HepG2 (cell line): ENCODE results near the gene OLFM1. TPM values are rescaled to one million over a fixed set of nuclear protein-coding genes. Genes with fewer than 3 reads are reported as not detected.

Experiments
- CREB3 ChIP-seq: sonication (generic); formaldehyde crosslinking; IDR thresholded peaks from 2 replicates; pipeline ENCODE4 v1.5.0; 2020; ENCODE audit warnings: missing genetic modification reagents
- ELF1 ChIP-seq: sonication (generic); formaldehyde crosslinking; IDR thresholded peaks from 2 replicates; pipeline ENCODE4 v1.4.0; 2020; ENCODE audit warnings: missing genetic modification reagents
- HOXA5 ChIP-seq: sonication (generic); formaldehyde crosslinking; IDR thresholded peaks from 2 replicates; pipeline ENCODE4 v1.4.0; 2020; ENCODE audit warnings: missing genetic modification reagents
- MIER2 ChIP-seq: IDR thresholded peaks from 2 replicates; pipeline ENCODE4 v1.6.1; 2016; ENCODE audit warnings: missing biosample characterization, missing genetic modification reagents
- NCOA1 ChIP-seq: sonication (generic); formaldehyde crosslinking; IDR thresholded peaks from 2 replicates; pipeline ENCODE4 v1.9.0; 2021; ENCODE audit warnings: missing genetic modification reagents
- NR3C1 ChIP-seq: sonication (generic); formaldehyde crosslinking; IDR thresholded peaks from 2 replicates; pipeline ENCODE4 v1.4.0; 2020; ENCODE audit warnings: missing genetic modification reagents
- PBX3 ChIP-seq: sonication (generic); formaldehyde crosslinking; IDR thresholded peaks from 2 replicates; pipeline ENCODE4 v1.8.1; 2023; ENCODE audit warnings: missing genetic modification reagents, inconsistent platforms, borderline replicate concordance
- PITX1 ChIP-seq: sonication (generic); formaldehyde crosslinking; IDR thresholded peaks from 2 replicates; pipeline ENCODE4 v1.5.1; 2020; ENCODE audit warnings: mild to moderate bottlenecking, missing genetic modification reagents
- PRPF4 ChIP-seq: fragments of 200-400 bp; formaldehyde crosslinking; IDR thresholded peaks from 2 replicates; pipeline ENCODE4 v1.6.1; 2016; ENCODE audit warnings: low read length, low read depth; ENCODE audit not compliant: poor library complexity, severe bottlenecking
- TBX2 ChIP-seq: sonication (generic); formaldehyde crosslinking; IDR thresholded peaks from 2 replicates; pipeline ENCODE4 v1.5.0; 2020; ENCODE audit warnings: missing genetic modification reagents, mild to moderate bottlenecking, borderline replicate concordance
- TBX3 ChIP-seq: fragments of 450-650 bp; IDR thresholded peaks from 2 replicates; pipeline ENCODE4 v1.6.1; 2017; ENCODE audit warnings: antibody characterized with exemption, mild to moderate bottlenecking, inconsistent platforms, borderline replicate concordance
- ZNF101 ChIP-seq: sonication (generic); formaldehyde crosslinking; IDR thresholded peaks from 2 replicates; pipeline ENCODE4 v1.4.0; 2020; ENCODE audit warnings: mild to moderate bottlenecking, low read depth, missing genetic modification reagents, borderline replicate concordance
- ZNF138 ChIP-seq: sonication (generic); formaldehyde crosslinking; IDR thresholded peaks from 2 replicates; pipeline ENCODE4 v1.5.0; 2020; ENCODE audit warnings: mild to moderate bottlenecking, low read depth, missing genetic modification reagents
- ZNF256 ChIP-seq: sonication (generic); formaldehyde crosslinking; conservative IDR thresholded peaks from 2 replicates; pipeline ENCODE4 v1.4.0; 2020; ENCODE audit warnings: missing genetic modification reagents
- ZNF503 ChIP-seq: sonication (generic); formaldehyde crosslinking; IDR thresholded peaks from 2 replicates; pipeline ENCODE4 v1.4.0; 2020; ENCODE audit warnings: missing genetic modification reagents
- ZNF510 ChIP-seq: sonication (generic); formaldehyde crosslinking; IDR thresholded peaks from 2 replicates; pipeline ENCODE4 v1.4.0; 2020; ENCODE audit warnings: low read depth, mild to moderate bottlenecking, missing genetic modification reagents
- ZNF850 ChIP-seq: sonication (generic); formaldehyde crosslinking; conservative IDR thresholded peaks from 2 replicates; pipeline ENCODE4 v1.9.0; 2021; ENCODE audit warnings: mild to moderate bottlenecking, missing genetic modification reagents
- ZSCAN20 ChIP-seq: sonication (generic); formaldehyde crosslinking; IDR thresholded peaks from 2 replicates; pipeline ENCODE4 v1.4.0; 2020; ENCODE audit warnings: missing genetic modification reagents, mild to moderate bottlenecking, borderline replicate concordance
- polyA plus RNA-seq, 8 experiments: library from polyadenylated mRNA; depleted of rRNA in 3 of 8; stranded (reverse) in 7 of 8; unstranded in 1 of 8; fragments of >200 nt; fragmentation: Illumina TruSeq in 4 of 8; extraction: Trizol in 4 of 8; gene quantifications; 2 replicates each; pipeline versions ENCODE4 v1.2.1 to v1.2.3, GENCODE V29; 2011 to 2016; ENCODE audit warnings: low read depth in 4 of 8, missing spikeins in 1 of 8, mixed read lengths in 1 of 8; ENCODE audit not compliant: insufficient read depth in 1 of 8
- total RNA-seq, 5 experiments: library from RNA; depleted of rRNA; stranded (reverse); fragments of >200 nt; fragmentation: Illumina TruSeq; extraction: Trizol; gene quantifications; 2 replicates each; pipeline ENCODE4 v1.2.3, GENCODE V29; 2016; ENCODE audit warnings: low read depth in 1 of 5
- TF ChIP-seq, protein P1 (sequence below): sonication (generic); formaldehyde crosslinking; IDR thresholded peaks from 2 replicates; pipeline ENCODE4 v1.4.0; 2020; ENCODE audit warnings: missing genetic modification reagents

OLFM1 gene
- total and polyA plus RNA-seq, 2 of the 13 experiments (the other 11 are each of a cell fraction or from before 2014, with no cell fraction given) = not detected

DNA sequence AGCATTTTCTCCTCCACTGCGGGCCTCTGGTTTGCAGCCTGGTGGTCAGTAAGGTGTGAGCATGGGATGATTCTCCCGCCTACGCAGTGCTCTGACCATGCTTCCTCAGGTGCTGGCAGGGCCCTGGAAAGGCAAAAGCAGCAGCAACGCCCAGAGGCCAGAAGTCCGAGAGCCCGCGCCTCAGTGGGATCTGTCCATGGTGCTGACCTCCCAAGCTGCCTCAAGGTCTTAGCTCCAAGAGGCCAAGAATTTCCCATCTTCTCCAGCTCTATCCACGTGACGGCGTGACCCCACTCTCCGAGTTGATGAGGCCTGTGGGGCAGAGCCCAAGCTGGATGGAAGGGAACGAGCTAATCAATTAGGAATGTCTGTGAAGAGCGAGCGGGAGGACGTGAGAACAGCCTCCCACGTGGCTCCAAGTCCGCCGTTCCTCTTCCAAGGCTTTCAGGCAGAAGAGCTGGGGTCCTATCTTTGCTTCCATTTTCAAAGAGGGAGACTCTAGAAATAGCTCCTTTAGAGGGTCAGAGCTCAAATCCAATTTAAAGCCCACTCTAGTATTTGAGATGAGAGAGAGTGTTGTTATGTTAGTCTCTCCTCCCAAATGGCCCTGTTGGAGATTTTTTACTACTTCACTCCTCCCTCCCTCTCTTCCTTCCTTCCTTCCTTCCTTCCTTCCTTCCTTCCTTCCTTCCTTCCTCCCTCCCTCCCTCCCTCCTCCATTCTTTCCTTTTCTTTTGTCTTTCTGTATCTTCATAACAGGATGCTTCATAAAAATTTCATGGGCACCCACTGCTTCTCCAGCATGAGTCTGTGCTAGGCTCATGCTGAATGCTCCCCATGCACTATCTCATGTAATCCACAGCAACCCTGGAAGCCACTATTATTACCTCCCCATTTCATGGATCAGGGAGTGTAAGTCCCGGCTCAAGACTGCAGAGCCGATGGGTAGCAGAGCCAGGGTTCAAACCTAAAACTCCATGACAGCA, 69.3 kb downstream of the OLFM1 start (continued):
- TF ChIP-seq CREB3 (CRISPR knock-in tag) (0 out of 2 replicates have a peak, but pooled peaks have one; percentile 43), ELF1 (no peak), NCOA1 (CRISPR knock-in tag) (no peak), PBX3 (CRISPR knock-in tag) (no peak), ZNF503 (CRISPR knock-in tag) (no peak), ZNF510 (CRISPR knock-in tag) (no peak), PRPF4 (no peak), ZNF256 (CRISPR knock-in tag) (0 out of 2 replicates have a peak, but pooled peaks have one; percentile 47), TBX3 (no peak), MIER2 (peak; percentile 97), ZNF138 (CRISPR knock-in tag) (0 out of 2 replicates have a peak, but pooled peaks have one; percentile 43), ZNF850 (CRISPR knock-in tag) (no peak), HOXA5 (peak; percentile 63; the same call in 1 of the 2 replicates), TBX2 (peak; percentile 28; the same call in 1 of the 2 replicates), NR3C1 (CRISPR knock-in tag) (no peak), ZNF101 (CRISPR knock-in tag) (no peak), PITX1 (no peak), ZSCAN20 (CRISPR knock-in tag) (no peak)
- TF ChIP-seq, protein P1, sequence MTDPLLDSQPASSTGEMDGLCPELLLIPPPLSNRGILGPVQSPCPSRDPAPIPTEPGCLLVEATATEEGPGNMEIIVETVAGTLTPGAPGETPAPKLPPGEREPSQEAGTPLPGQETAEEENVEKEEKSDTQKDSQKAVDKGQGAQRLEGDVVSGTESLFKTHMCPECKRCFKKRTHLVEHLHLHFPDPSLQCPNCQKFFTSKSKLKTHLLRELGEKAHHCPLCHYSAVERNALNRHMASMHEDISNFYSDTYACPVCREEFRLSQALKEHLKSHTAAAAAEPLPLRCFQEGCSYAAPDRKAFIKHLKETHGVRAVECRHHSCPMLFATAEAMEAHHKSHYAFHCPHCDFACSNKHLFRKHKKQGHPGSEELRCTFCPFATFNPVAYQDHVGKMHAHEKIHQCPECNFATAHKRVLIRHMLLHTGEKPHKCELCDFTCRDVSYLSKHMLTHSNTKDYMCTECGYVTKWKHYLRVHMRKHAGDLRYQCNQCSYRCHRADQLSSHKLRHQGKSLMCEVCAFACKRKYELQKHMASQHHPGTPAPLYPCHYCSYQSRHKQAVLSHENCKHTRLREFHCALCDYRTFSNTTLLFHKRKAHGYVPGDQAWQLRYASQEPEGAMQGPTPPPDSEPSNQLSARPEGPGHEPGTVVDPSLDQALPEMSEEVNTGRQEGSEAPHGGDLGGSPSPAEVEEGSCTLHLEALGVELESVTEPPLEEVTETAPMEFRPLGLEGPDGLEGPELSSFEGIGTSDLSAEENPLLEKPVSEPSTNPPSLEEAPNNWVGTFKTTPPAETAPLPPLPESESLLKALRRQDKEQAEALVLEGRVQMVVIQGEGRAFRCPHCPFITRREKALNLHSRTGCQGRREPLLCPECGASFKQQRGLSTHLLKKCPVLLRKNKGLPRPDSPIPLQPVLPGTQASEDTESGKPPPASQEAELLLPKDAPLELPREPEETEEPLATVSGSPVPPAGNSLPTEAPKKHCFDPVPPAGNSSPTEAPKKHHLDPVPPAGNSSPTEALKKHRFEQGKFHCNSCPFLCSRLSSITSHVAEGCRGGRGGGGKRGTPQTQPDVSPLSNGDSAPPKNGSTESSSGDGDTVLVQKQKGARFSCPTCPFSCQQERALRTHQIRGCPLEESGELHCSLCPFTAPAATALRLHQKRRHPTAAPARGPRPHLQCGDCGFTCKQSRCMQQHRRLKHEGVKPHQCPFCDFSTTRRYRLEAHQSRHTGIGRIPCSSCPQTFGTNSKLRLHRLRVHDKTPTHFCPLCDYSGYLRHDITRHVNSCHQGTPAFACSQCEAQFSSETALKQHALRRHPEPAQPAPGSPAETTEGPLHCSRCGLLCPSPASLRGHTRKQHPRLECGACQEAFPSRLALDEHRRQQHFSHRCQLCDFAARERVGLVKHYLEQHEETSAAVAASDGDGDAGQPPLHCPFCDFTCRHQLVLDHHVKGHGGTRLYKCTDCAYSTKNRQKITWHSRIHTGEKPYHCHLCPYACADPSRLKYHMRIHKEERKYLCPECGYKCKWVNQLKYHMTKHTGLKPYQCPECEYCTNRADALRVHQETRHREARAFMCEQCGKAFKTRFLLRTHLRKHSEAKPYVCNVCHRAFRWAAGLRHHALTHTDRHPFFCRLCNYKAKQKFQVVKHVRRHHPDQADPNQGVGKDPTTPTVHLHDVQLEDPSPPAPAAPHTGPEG (CRISPR knock-in tag) = 0 out of 2 replicates have a peak, but pooled peaks have one; percentile 37
